SW480 (cell line): ENCODE results near the gene KIAA1671.
A peak's percentile ranks its signal among the peaks of the same experiment; 100 is the strongest.

Source experiments
- DNase-seq: peaks from one replicate; pipeline ENCODE4 v3.0.0-alpha.2; 2016; ENCODE audit warnings: low spot score

The KIAA1671 gene

DNA sequence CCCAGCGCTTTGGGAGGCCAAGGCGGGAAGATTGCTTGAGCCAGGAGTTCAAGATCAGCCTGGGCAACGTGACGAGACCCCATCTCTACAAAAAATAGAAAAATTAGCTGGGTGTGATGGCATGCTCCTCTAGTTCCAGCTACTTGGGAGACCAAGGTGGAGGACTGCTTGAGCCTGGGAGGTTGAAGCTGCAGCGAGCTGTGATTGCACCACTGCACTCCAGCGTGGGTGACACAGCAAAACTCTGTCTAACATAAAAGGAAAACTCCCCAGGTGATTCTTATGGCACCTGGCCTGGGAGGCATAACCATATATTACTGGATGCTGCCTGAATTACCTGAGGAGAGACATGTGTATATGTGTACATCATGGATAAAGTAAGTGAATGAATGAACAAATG lies 29.1 kb downstream of the KIAA1671 start:
- DNase-seq, result no peak

DNA sequence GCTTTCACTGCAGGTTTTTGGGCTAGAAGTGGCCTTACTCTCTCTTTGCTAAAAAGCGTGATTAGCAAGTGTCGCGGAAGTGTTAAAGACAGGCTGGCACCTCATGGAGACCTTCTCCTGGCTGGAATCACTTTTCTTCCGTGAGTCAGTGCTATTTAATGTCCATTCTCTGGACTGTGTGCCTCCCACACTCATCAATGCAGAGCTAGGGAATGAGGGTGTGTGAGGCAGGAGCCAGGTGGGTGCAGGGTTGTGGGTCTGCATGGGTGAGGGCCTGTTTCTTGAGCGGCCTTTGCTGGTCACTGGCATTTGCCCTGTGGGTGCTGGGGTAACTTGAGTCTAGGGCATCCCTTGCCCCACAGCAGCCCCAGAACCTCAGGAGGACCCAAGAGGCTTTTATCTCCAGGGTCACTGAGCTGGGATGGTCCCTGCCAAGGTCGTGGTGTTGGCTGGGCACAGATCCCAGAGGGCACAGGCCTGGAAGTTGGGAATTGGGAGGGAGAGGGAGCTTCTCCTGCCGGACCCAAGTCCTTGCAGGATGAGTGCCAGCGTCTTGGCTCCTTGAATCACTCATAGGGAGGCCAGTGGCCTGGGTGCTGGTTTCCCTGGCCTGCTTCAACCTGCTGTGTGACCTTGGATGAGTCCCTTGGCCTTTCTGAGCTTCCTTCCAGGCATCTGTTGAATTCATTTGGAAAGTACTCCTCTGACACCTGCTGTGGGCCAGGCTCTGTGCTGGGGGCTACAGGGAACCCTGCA lies 30.0 kb downstream of the KIAA1671 start:
- no peak for DNase-seq

DNA sequence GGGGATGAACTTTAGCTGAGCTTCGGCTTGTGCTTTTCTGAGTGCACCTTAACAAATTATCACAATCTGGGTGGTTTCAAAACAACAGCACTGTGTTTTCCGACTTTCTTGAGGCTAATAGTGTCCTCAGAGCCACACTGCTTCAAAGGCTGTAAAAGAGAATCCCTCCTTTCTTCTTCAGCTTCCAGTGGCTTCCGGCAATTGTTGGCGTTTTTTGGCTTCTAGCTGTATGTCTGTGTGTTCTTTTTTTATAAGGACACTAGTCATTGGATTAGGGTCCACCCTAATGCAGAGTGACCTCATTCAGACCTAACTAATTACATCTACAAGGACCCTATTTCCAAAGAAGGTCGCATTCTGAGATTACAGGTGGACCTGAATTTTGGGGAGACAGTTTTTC lies 30.6 kb downstream of the KIAA1671 start:
- no peak for DNase-seq

DNA sequence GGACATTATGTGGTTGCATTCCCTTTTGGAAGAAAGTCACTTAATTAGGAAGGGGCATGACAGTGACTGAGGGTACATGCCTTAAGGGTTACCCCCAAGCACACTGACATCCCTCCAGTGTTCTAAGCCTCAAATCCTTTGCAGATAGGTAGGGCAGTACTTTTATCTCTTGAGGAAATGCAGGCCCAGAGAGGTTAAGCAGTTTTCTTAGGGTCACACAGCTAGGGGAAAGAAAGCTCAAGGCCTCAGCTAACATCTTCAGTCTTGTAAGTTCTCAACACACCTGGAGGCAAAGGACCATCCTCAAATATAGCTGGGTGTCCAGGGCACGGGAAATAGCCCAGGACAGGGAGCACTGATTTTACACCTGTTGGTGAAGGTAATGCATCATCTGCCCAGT lies 31.6 kb downstream of the KIAA1671 start:
- DNase-seq, result no peak

DNA sequence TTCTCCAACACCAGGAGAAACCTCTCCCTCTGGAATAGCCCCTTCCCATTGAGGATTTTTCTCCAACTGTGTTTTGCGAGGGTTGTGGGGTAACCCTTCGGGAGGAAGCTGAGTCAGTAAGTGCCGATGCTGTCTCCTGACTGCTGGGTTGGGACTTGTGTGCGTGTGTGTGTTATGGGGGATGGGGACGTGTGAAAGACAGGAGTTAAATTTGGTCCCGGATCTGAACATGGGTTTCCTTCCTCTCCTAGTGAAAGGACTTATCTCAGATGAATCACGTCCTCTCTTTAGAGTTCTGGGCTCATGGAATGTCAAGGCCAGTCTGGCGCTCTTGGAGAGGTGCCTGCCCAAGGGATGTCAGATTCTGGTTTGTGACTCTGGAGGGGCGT lies 33.3 kb downstream of the KIAA1671 start:
- DNase-seq, result no peak

DNA sequence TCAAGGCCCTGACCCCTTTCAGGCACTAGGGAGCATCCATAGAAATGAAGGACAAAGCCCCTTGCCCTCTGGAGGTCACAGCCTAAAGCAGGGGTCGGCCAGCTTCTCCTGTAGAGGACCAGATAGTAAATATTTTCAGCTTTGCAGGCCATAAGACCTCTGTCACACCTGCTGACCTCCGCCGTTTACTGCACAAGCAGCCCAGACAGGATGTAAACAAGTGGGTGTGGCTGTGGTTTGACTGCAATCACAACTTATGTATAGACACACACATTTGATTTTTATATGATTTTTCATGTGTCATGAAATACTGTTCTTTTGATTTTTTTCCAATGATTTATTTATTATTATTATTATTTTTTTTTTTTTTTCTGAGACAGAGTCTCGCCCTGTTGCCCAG lies 34.3 kb downstream of the KIAA1671 start:
- peak; percentile 40 for DNase-seq

DNA sequence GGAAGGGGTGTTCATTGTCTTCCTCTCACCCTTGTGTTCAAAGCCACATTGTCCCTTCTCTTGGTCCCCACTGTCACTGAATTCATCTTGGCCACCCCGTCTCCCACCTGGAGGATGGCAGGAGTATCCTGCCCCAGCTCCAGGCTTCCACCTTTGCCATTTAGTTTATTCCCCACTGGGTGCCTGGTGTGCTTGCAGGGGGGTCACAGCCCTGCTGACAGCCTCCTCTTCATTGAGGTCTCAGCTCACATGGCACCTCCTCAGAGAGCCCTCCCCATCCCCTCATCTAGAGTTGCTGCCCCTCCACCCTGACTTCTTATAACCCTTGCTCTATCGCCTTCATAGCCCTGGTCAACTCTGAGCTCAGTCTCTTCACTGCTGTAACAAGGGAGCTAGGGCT lies 36.6 kb downstream of the KIAA1671 start:
- DNase-seq, result no peak

DNA sequence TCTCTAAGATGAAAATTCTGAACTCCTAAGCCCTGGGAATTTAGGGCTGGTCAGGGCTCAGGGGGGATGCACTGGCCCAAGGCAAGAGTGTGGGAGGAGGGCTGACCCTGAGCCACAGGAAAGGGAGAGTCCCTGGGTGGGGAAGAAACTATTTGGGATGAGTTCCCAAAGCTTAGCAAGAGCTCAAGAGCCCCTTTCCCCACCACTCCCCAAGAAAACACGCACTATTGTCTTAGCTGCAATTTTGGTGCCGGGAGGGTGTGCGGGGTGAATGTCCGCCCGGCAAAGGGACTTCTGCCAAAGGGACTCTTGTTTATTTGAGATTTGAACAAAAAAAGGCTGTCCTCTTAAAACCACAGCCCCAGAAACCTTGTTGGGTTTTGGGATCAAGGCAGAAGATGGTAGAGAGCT lies 37.0 kb downstream of the KIAA1671 start:
- DNase-seq, result no peak

DNA sequence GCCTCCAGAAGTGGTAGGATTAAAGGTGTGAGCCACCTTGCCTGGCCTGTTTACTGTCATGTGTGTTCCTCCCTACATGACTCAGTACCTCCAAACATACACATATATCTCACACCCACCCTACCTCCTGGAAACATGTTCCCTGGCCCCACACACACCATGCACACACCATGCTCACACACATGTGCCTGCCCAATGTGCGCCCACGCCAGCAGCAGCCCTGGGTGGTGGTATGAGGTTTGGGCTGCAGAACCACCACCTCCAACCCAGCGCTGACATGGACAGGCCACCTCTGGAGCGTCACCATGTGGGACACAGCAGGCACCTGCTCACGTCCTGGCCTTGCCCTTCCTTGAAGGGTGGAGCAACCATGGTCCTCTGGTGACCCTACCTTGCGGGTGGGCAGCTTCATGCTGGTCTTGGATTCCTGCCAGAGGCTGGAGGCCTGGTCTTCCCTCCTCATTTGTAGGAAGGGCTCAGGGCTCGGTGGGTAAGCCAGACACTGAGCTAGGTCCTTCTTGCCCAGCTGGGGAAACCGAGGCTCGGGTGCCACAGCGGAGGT lies 37.9 kb downstream of the KIAA1671 start:
- DNase-seq, result no peak

DNA sequence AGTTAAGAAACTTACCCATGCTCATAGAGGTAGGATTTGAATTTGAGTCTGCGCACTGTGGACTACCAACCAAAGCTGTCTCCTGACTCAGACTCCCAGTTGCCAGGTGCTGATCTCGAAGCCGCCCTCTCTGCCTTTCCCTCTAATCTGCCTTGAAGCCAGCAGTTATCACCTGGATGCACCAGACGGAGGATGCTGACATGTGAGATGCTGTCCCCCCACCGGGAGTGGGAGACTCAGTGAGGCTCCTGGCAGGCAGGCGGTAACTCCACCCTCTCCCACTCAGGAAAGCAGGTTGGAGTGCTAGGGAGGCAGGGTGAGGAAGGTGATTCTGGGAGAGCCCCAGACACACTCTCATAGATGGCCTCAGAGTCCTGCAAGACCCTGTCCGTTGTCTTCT lies 40.4 kb downstream of the KIAA1671 start:
- DNase-seq, result no peak

DNA sequence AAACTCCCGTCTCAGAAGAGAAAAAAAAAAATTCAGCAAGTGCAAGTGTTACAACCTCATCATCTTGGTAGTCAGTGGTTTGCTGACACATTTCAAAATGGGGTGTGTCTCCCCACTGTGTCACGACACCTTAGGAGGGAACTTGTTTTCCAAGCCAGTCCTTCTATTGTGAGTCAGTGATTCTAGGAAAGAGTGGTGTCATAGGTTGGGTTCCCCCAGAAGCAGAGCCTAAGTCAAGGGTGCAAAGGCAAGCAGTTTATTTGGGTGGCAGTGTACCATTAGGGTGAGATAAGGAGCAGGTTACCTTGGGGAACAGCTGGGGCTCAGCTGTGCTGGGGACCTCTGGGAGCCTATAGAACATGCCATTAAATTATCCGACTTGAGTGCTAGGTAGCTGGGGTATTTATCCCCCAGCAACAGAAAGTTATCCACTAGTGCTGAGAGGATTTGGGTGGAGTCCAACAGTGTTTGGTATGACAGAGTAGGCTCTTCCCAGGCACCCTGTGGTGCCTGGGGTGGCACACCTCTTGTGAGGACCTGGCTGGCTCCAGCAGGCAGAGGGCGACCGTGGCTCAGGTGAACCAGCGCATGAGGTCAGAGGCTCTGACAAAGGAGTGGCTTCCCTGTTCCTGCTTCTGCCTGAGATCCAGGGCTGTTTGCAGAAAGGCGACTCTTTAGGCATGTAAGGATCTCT lies 41.7 kb downstream of the KIAA1671 start:
- peak; percentile 59 for DNase-seq

DNA sequence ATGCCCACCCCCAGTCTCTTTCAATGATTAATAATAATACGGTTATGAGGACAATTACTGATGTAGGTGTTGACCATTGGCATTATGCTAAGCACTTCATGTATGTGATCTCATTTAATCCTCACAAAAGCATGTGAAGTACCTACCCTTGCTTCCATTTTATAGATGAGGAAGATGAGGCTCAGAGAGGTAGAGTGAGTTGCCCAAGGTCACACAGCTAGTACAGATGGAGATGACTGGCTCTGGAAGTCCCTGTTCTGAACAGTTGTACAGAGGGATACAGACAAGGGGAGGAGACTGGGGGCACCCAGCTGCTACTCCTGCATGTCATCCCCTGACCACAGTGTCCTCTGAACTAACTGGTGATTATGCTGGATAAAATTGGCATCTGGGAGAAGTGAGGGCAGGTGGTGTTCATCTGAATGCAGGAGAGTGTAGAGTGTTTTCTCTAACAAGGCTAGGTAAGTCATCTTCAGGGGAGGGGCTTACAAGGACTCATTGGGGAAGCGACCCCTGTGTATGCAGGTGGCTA lies 43.2 kb downstream of the KIAA1671 start:
- no peak for DNase-seq

DNA sequence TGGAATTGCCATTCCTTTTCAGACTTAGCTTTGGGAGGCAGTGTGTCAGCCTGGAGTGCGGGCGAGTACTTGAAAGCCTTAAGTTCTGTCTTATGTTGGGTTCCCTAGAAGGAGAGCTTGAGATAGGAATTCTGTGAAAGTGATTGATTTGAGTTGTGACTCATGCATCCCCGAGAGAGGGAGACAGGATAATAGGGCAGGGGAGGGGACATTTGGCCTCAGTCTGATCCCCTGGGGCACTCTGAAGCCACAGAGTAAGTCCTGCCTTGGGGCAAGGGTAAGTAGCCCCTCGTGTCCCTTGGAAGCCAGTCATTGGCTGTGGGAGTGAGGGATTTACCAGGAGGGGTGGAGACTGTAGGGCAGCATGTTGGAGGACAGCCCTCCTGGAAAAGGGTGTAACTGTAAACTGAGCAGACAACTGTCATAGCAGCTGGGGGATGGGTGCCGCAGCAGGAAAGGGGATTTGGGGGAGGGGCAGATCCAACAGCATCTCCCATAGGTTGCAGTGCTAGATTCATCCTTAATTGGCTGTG lies 44.0 kb downstream of the KIAA1671 start:
- DNase-seq, result peak; percentile 35

DNA sequence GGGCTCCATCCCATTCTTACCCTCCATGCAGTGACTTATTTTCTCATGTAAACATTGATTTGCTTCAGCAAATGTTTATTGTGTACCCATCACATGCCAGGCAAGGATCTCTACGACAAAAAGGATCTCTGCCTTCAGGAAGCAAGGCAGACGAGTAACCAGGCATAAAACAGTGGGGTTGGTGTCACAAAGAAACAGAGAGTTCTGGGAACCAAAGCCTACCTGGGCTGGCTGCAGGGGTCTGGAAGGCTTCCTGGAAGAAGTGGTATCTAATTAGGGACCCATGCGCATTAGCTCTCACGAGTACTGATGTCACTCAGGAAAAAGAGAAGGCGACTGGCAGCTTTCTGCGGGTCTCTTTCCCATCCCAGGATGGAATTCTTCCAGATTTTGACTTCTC lies 44.5 kb downstream of the KIAA1671 start:
- DNase-seq, result no peak

DNA sequence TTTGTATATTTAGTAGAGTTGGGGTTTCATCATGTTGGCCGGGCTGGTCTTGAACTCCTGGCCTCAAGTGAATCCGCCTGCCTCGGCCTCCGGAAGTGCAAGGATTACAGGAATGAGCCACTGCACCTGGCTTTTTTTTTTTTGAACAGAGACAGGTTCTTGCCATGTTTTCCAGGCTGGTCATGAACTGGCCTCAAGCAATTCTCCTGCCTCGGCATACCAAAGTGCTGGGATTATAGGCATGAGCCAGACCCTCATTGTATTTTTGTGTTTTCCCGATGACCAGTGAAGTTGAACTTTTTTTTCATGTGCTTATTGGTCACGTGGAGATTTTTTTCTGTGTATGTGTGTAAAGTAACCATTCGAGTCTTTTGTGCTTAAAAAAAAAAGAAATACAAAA lies 48.2 kb downstream of the KIAA1671 start:
- DNase-seq, result no peak

DNA sequence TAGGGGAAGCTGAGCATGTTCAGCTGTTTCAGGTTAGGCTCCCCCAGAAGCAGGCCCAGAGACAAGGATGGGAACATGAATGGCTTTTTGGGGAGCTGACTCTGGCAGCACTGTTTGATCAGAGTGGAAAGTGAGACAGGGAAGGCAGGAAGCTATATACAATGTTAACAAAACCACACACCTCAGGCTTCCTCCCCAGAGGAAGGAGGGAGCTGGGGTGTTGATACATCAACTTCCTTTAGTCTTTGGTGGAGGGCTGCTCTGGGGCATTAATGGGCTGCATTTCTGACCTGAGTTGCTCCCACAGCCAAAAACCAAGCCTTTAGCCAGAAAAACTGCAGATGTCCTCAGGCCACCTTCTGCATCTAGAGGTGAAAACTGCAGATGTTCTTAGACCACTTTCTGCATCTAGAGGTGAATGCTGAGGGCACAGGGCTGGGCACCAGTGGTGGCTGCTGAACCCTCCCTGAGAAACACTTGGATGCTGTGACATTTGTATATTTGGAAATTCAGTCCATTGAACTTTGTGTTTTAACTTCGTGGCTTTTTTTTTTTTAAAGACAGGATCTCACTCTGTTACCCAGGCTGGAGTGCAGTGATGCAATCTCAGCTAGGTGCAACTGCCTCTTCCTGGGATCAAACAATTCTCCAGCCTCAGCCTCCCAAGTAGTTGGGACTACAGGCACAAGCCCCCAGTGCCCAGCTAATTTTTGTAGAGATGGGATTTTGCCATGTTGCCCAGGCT lies 49.9 kb downstream of the KIAA1671 start:
- DNase-seq, result no peak

DNA sequence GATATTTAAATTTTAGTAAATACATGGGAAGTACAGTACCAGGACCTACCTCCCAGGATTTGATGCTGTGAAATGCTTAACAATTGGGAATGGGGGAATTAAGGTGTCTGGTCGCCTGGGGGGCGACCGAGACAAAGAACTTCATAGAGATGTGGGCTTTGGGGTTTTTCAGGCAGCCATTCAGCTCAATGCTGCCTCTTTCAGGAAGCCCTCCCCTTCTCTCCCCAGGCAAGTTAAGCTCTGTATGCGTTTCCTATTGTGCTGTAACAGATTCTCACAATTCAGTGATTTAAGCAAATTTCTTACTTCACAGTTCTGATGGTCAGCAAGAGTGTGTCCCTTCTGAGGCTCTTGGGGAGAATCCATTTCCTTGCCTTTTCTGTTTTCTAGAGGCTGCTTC lies 53.8 kb downstream of the KIAA1671 start:
- no peak for DNase-seq

DNA sequence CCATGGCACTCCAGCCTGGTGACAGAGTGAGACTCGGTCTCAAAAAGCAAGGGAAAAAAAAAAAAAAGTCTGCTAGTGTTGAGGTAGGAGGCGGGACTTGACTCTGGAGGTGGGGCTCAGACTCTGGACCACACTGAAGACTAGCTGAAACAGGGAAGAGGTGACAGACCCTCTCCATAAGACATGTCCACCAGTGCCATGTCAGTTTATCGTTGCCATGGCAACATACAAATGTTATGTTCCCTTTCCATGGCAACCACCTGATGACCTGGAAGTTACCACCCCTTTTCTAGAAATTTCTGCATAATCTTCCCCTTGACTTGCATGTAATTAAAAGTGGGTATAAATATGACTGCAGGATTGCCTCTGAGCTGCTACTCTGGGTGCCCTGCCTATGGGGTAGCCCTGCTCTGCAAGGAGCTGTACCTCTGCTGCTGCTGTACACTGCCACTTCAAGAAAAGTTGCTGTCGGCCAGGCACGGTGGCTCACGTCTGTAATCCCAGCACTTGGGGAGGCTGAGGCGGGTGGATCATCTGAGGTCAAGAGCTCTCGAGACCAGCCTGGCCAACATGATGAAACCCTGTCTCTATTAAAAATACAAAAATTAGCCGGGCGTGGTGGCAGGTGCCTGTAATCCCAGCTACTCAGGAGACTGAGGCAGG lies 55.1 kb downstream of the KIAA1671 start:
- DNase-seq, result no peak

DNA sequence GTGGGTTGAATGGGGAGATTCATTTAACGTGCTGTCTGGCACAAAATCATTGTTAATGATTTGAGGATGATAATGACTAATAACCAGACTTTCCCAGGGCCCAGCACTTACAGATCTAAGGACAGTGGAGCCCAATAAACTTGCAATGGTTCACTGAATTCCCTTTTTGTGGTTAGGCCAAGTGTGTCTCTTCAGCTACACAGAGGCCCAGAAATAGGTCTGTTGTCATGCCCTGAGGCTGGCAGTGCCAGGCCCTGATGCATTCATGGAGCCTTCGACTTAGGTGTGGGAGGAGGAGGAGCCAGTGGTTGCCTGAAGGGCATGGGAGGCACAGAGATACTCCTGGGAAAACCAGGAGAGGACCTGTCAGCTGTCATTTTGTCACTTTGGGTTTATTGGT lies 56.1 kb downstream of the KIAA1671 start:
- DNase-seq, result peak; percentile 80

DNA sequence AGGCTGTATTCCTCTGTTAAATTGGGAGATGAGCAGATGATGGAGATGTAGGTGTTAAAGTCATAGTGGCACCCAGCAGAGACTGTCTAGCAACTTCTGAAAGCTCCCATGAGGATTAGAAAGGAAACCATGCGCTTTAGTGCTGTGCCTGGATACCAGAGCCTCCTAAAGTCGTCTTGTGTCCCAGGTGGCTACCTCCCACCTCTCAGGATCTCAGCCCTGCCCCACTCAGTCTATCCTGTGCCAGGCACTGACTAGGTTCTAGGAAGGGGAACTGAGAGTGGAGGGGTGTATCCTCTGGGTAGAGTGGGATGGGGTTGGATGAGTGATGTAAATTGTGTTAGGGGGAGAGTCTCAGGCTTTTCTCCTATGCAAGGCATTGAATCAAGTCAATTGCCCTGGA lies 60.2 kb downstream of the KIAA1671 start:
- no peak for DNase-seq

DNA sequence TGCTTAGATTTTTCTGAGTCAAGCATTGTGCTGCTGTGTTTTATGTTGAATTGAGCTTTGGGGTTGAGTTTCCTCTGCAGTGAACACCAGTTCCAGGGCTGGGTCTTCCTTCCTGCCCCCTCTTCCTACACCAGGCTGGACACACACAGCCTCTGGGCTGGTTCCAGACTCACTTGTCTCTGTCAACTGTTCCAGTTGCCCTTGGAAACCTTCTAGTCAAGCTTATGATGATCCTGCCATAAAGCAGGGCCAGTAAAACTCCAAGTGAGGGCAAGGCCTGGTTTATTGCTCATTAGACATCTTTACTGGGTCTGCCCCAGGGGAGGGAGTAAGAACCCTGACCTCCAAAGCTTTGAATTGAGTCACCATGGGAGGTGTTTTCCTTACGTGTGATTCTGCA lies 61.1 kb downstream of the KIAA1671 start:
- no peak for DNase-seq
